Natural killer cell (primary cell): Measurements from ENCODE around the gene LCP2. TPM values are rescaled to one million over a fixed set of nuclear protein-coding genes. Genes with fewer than 3 reads are reported as not detected.
A peak's percentile ranks its signal among the peaks of the same experiment; 100 is the strongest.

ENCODE experiments used
- ATAC-seq, 3 donors: fragments of 150-1000 bp in 2 of 3; fragments of 200-7000 bp in 1 of 3; cut with Tn5 transposase; 1 replicate in 1 of 3; 2 replicates in 2 of 3; pipeline ENCODE4 v1.10.0; 2021; ENCODE audit warnings: mild to moderate bottlenecking in 2 of 3, moderate library complexity in 2 of 3
- DNase-seq, 2 donors: peaks; one replicate each; pipeline versions ENCODE4 v3.0.0 to v3.0.0-alpha.2; 2013 to 2021; ENCODE audit warnings: mixed read lengths in 1 of 2
- H3K27ac ChIP-seq: one replicate; pipeline ENCODE4 v1.5.1; 2013; ENCODE audit warnings: mild to moderate bottlenecking, low read length
- H3K27me3 ChIP-seq: one replicate; pipeline ENCODE4 v1.6.1; 2013; ENCODE audit warnings: low read length; ENCODE audit not compliant: control insufficient read depth, insufficient read depth
- H3K36me3 ChIP-seq: one replicate; pipeline ENCODE4 v1.6.1; 2013; ENCODE audit warnings: low read length; ENCODE audit not compliant: control insufficient read depth, insufficient read depth
- H3K4me1 ChIP-seq: one replicate; pipeline ENCODE4 v1.6.1; 2013; ENCODE audit warnings: low read length; ENCODE audit not compliant: control insufficient read depth, insufficient read depth
- H3K4me3 ChIP-seq: one replicate; pipeline ENCODE4 v1.5.1; 2013; ENCODE audit warnings: low read length
- H3K9me3 ChIP-seq: one replicate; pipeline ENCODE4 v1.6.1; 2013; ENCODE audit warnings: low read length; ENCODE audit not compliant: control insufficient read depth, insufficient read depth
- H3K27ac Mint-ChIP-seq, 2 donors: one replicate each; pipeline ENCODE4 v1.8.0; 2022; ENCODE audit warnings: mild to moderate bottlenecking in 2 of 2, mixed read lengths in 2 of 2, moderate library complexity in 1 of 2
- H3K27me3 Mint-ChIP-seq, 2 donors: one replicate each; pipeline ENCODE4 v1.8.0; 2022; ENCODE audit warnings: low read depth in 2 of 2, mixed read lengths in 2 of 2
- H3K36me3 Mint-ChIP-seq: one replicate; pipeline ENCODE4 v1.8.0; 2022; ENCODE audit warnings: mixed read lengths
- H3K4me1 Mint-ChIP-seq, 2 donors: one replicate each; pipeline ENCODE4 v1.8.0; 2022; ENCODE audit warnings: mixed read lengths in 2 of 2
- H3K4me3 Mint-ChIP-seq: one replicate; pipeline ENCODE4 v1.8.0; 2022; ENCODE audit warnings: mild to moderate bottlenecking, moderate library complexity, mixed read lengths
- H3K9me3 Mint-ChIP-seq, 2 donors: one replicate each; pipeline ENCODE4 v1.8.0; 2022; ENCODE audit warnings: mixed read lengths in 2 of 2
- CTCF ChIP-seq: fragments of 200-600 bp; IDR thresholded peaks from one replicate; pipeline ENCODE4 v1.8.0; 2022; ENCODE audit warnings: antibody characterized with exemption
- WGBS: methylation state at CpG from one replicate; pipeline ENCODE4 v1.1.7; 2013; ENCODE audit warnings: missing lambda C conversion rate; ENCODE audit not compliant: insufficient coverage; 5-methylcytosine and 5-hydroxymethylcytosine counted together
- intact Hi-C: fragments of 100-400 bp; cut with micrococcal nuclease; formaldehyde crosslinking; loops from one replicate; pipeline ENCODE4 v1.14.2; 2022
- total RNA-seq, 4 donors: library from RNA; stranded (reverse); fragments of 120-200 nt in 1 of 4; gene quantifications; one replicate each; pipeline versions ENCODE4 v1.2.3 to v1.2.4, GENCODE V29; 2013 to 2022

The LCP2 gene
- total RNA-seq, 3 donors from 2014 or later (not counting 1 experiment from before 2014, with no cell fraction given), result 376 to 488 (median 450) TPM

DNA sequence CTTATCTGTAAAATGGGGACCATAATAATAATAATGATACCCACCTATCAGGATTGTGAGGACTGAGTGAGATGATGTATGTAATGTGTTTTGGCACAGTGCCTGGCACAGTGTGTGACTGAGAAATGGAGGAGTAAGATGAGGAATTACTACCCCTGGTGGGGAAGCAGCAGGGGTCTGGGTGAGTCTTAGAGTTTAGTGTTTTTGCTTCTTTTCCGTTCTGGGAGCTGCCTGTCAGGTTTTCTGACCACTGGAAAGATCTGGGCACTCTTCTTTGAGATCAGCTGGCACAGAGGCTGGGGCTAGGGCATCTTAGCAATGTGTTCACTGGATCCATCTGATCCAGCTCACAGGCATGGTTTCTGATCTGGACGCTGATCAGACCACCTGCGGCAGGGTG is 8.5 kb downstream of the LCP2 start:
- H3K9me3 Mint-ChIP-seq, result no peaks in the 10 kb centered on the region
- H3K27ac Mint-ChIP-seq, result peak overlapping the region; percentile 94 to 99
- H3K36me3 Mint-ChIP-seq, result peaks cover 90% of the 10 kb centered on the region
- ATAC-seq (no peak), DNase-seq (peak in 1 of 2 donors; percentile 40)
- no peaks in the 10 kb centered on the region for H3K9me3 ChIP-seq
- H3K36me3 ChIP-seq, result peaks cover 88% of the 10 kb centered on the region
- H3K27me3 Mint-ChIP-seq, result no peaks in the 10 kb centered on the region
- peaks cover 100% of the 10 kb centered on the region in 2 donors for H3K4me1 Mint-ChIP-seq
- no peak overlapping the region for H3K4me3 ChIP-seq
- intact Hi-C loops, result no loop called here
- H3K4me3 Mint-ChIP-seq, result peak overlapping the region; percentile 100
- H3K4me1 ChIP-seq, result peaks cover 77% of the 10 kb centered on the region
- no peaks in the 10 kb centered on the region for H3K27me3 ChIP-seq
- peak overlapping the region; percentile 16 for H3K27ac ChIP-seq
- TF ChIP-seq CTCF, result no peak
- 72% methylated on average over 3 of the region's 3 CpGs for WGBS

- Histone ChIP-seq H3K27ac (peak overlapping the region; percentile 37), H3K27me3 (no peaks in the 10 kb centered on the region), H3K36me3 (peaks cover 92% of the 10 kb centered on the region), H3K9me3 (no peaks in the 10 kb centered on the region), H3K4me3 (no peak overlapping the region), H3K4me1 (peaks cover 82% of the 10 kb centered on the region)
- ATAC-seq (no peak), DNase-seq (no peak)
- no CpG with 5 or more reads among the region's 3 CpGs for WGBS
- no peaks in the 10 kb centered on the region for H3K27me3 Mint-ChIP-seq
- peaks cover 100% of the 10 kb centered on the region in 2 donors for H3K4me1 Mint-ChIP-seq
- peak overlapping the region; percentile 100 for H3K4me3 Mint-ChIP-seq
- no peak for TF ChIP-seq CTCF
- H3K9me3 Mint-ChIP-seq, result no peaks in the 10 kb centered on the region
- intact Hi-C loops, result no loop called here
- peaks cover 90% of the 10 kb centered on the region for H3K36me3 Mint-ChIP-seq
- H3K27ac Mint-ChIP-seq, result peak overlapping the region; percentile 94 to 99
Measured at GRCh38 chr5:170288551-170288950, 9.0 kb downstream of the LCP2 start.

GRCh38 chr5:170288151-170288550 is 9.4 kb downstream of the LCP2 start:
- H3K4me3 ChIP-seq, result no peak overlapping the region
- Mint-ChIP-seq H3K4me1 (peaks cover 100% of the 10 kb centered on the region in 2 donors), H3K36me3 (peaks cover 94% of the 10 kb centered on the region), H3K27ac (peak overlapping the region; percentile 94 to 99), H3K4me3 (peak overlapping the region; percentile 100), H3K9me3 (no peaks in the 10 kb centered on the region), H3K27me3 (no peaks in the 10 kb centered on the region)
- DNase-seq (no peak), ATAC-seq (no peak)
- H3K27ac ChIP-seq, result peak overlapping the region; percentile 37
- intact Hi-C loops, result no loop called here
- peaks cover 82% of the 10 kb centered on the region for H3K4me1 ChIP-seq
- 27% methylated on average over 2 of the region's 2 CpGs for WGBS
- H3K27me3 ChIP-seq, result no peaks in the 10 kb centered on the region
- no peaks in the 10 kb centered on the region for H3K9me3 ChIP-seq
- H3K36me3 ChIP-seq, result peaks cover 95% of the 10 kb centered on the region
- TF ChIP-seq CTCF, result no peak

GRCh38 chr5:170287532-170287931 is 10.0 kb downstream of the LCP2 start:
- Histone ChIP-seq H3K4me3 (no peak overlapping the region), H3K27ac (peak overlapping the region; percentile 49), H3K27me3 (no peaks in the 10 kb centered on the region), H3K9me3 (no peaks in the 10 kb centered on the region), H3K36me3 (peaks cover 95% of the 10 kb centered on the region), H3K4me1 (peaks cover 82% of the 10 kb centered on the region)
- Mint-ChIP-seq H3K27ac (peak overlapping the region; percentile 94 to 99), H3K36me3 (peaks cover 96% of the 10 kb centered on the region), H3K4me1 (peaks cover 100% of the 10 kb centered on the region in 2 donors), H3K9me3 (no peaks in the 10 kb centered on the region), H3K4me3 (peak overlapping the region; percentile 70), H3K27me3 (no peaks in the 10 kb centered on the region)
- intact Hi-C loops, result loop anchor here (1.0 kb wide), 1 partner anchor 8 kb away; no protein-coding TSS in a partner anchor
- DNase-seq (peak in 1 of 2 donors; percentile 40), ATAC-seq (no peak)
- TF ChIP-seq CTCF, result no peak
- 6% methylated on average over 1 of the region's 1 CpG for WGBS
